Heart left ventricle (tissue), 16 donors: ENCODE data around the gene SCNN1G. TPM values are rescaled to one million over a fixed set of nuclear protein-coding genes. Genes with fewer than 3 reads are reported as not detected.

Experiments
- ATAC-seq, 4 donors: fragments of 200-7000 bp; cut with Tn5 transposase; one replicate each; pipeline ENCODE4 v1.9.1; 2020 to 2022; ENCODE audit warnings: moderate library complexity in 4 of 4, mild to moderate bottlenecking in 3 of 4, moderate number of reproducible peaks in 1 of 4
- DNase-seq, 5 donors: peaks; one replicate each; pipeline ENCODE4 v3.0.0-alpha.2; 2020
- H3K27ac ChIP-seq, 12 donors: fragments of 200-600 bp; sonication (generic) in 4 of 12; one replicate each; pipeline versions ENCODE4 v1.5.0 to v1.8.0; 2016 to 2022; ENCODE audit warnings: mild to moderate bottlenecking in 2 of 12
- H3K27me3 ChIP-seq, 9 donors: fragments of 200-600 bp; sonication (generic) in 2 of 9; one replicate each; pipeline versions ENCODE4 v1.5.1 to v1.8.0; 2016 to 2022; ENCODE audit warnings: mild to moderate bottlenecking in 3 of 9
- H3K36me3 ChIP-seq, 9 donors: fragments of 200-600 bp; sonication (generic) in 2 of 9; one replicate each; pipeline versions ENCODE4 v1.5.0 to v1.8.0; 2018 to 2022; ENCODE audit warnings: mild to moderate bottlenecking in 2 of 9
- H3K4me1 ChIP-seq, 12 donors: fragments of 200-600 bp; sonication (generic) in 4 of 12; one replicate each; pipeline versions ENCODE4 v1.5.0 to v1.8.0; 2016 to 2022; ENCODE audit warnings: mild to moderate bottlenecking in 3 of 12
- H3K4me3 ChIP-seq, 12 donors: fragments of 200-600 bp; sonication (generic) in 4 of 12; one replicate each; pipeline versions ENCODE4 v1.5.0 to v1.8.0; 2017 to 2022; ENCODE audit warnings: mild to moderate bottlenecking in 9 of 12, moderate library complexity in 4 of 12
- H3K9me3 ChIP-seq, 12 donors: fragments of 200-600 bp; sonication (generic) in 4 of 12; one replicate each; pipeline versions ENCODE4 v1.5.0 to v1.8.0; 2016 to 2022; ENCODE audit warnings: mild to moderate bottlenecking in 1 of 12
- CTCF ChIP-seq, 12 donors: fragments of 200-600 bp; sonication (generic) in 4 of 12; IDR thresholded peaks; one replicate each; pipeline versions ENCODE4 v1.5.0 to v1.8.0; 2018 to 2022; ENCODE audit warnings: antibody characterized with exemption in 12 of 12, mild to moderate bottlenecking in 5 of 12
- POLR2A ChIP-seq, 2 donors: fragments of 450-650 bp; IDR thresholded peaks; one replicate each; pipeline ENCODE4 v1.6.1; 2017; ENCODE audit warnings: antibody characterized with exemption in 2 of 2, mild to moderate bottlenecking in 2 of 2, moderate library complexity in 2 of 2
- WGBS, 4 donors: extraction: QIAGEN DNeasy Blood & Tissue Kit in 2 of 4; methylation state at CpG; one replicate each; pipeline versions ENCODE4 v1.1.5 to v1.1.7; 2013 to 2018; 5-methylcytosine and 5-hydroxymethylcytosine counted together
- intact Hi-C, 10 donors: fragments of 100-400 bp; cut with DNase I; formaldehyde crosslinking; loops; one replicate each; pipeline versions ENCODE4 v1.11.1 to v1.14.2; 2022
- polyA plus RNA-seq, 2 donors: library from polyadenylated mRNA; stranded (reverse); fragments of 200-250 nt; gene quantifications; one replicate each; pipeline ENCODE4 v1.2.3, GENCODE V29; 2013
- total RNA-seq, 9 donors: library from RNA; depleted of rRNA in 2 of 9; stranded (reverse); fragments of >200 nt in 2 of 9; fragmentation: NEBNext Ultra II Directional in 3 of 9; extraction: Animal tissue kit (Norgen Biotek cat#: 25700) in 3 of 9; gene quantifications; one replicate each; pipeline versions ENCODE4 v1.1.0 to v1.2.4, GENCODE V29; 2016 to 2023
- donor health status: ischemic (EF 13 %, LVEDD 7.1; RV severe dilation, severe dysfunction).
- donor health status: healthy with polysubstance abuse.
- donor health status: DM: no; HTN: yes; CAD: no.
- donor health status: DM: no; HTN: no; CAD: no.
- donor health status: ischemic (EF 25% LVEDD 6.9; RV normal size, moderate dysfunction).
- donor health status: ischemic (EF 25% LVEDD 5.7; RV mildly dilated, moderate dysfunction).
- donor health status: healthy.
- donor health status: DM: yes; HTN: yes; CAD: no.
- donor health status: ischemic (EF 35%, LVEDD 5.7; RV mildly dilated, moderate dysfunction).
- donor health status: nonischemic (EF 11% LVEDD 7.7; RV severe dilation, severe dysfunction).
- donor health status: DM: yes; HTN: yes; CAD: no.
- donor health status: PGD.
- donor health status: ischemic (EF 29% LVEDD 5.4; RV normal size, mild dysfunction).
- donor health status: nonischemic (EF 23%, LVEDD 6.1; RV moderate dilation, normal function).

The SCNN1G gene
- total and polyA plus RNA-seq, 11 donors, result 0.03 to 0.20 (median 0.12) TPM; not detected in 7

GRCh38 chr16:23225634-23226033 is 43.1 kb downstream of the SCNN1G start:
- Histone ChIP-seq H3K9me3 (no peaks in the 10 kb centered on the region), H3K4me3 (no peak overlapping the region), H3K27ac (no peak overlapping the region), H3K36me3 (no peaks in the 10 kb centered on the region), H3K4me1 (no peaks in the 10 kb centered on the region), H3K27me3 (no peaks in the 10 kb centered on the region)
- ATAC-seq (no peak), DNase-seq (no peak)
- intact Hi-C loops, result no loop called here
- TF ChIP-seq CTCF (IDR thresholded peaks at IDR 0.05) (no peak), POLR2A (IDR thresholded peaks at IDR 0.05) (no peak)

GRCh38 chr16:23227529-23227928 is 45.0 kb downstream of the SCNN1G start:
- intact Hi-C loops, result no loop called here
- WGBS, 4 donors, result 55 to 72% (median 59%) methylated on average over 4 of the region's 4 CpGs
- no peak for DNase-seq
- no peak for ATAC-seq
- Histone ChIP-seq H3K36me3 (no peaks in the 10 kb centered on the region), H3K27ac (no peak overlapping the region), H3K4me1 (no peaks in the 10 kb centered on the region), H3K9me3 (no peaks in the 10 kb centered on the region), H3K4me3 (no peak overlapping the region), H3K27me3 (no peaks in the 10 kb centered on the region)
- TF ChIP-seq POLR2A (IDR thresholded peaks at IDR 0.05) (no peak), CTCF (IDR thresholded peaks at IDR 0.05) (no peak)

- no peak for TF ChIP-seq CTCF (IDR thresholded peaks at IDR 0.05)
- no peak for TF ChIP-seq POLR2A (IDR thresholded peaks at IDR 0.05)
- H3K4me1 ChIP-seq, result no peaks in the 10 kb centered on the region
- H3K9me3 ChIP-seq, result no peaks in the 10 kb centered on the region
- intact Hi-C loops, result no loop called here
- no peaks in the 10 kb centered on the region for H3K27me3 ChIP-seq
- ATAC-seq, result no peak
- no peak overlapping the region for H3K27ac ChIP-seq
- 82 to 93% (median 90%) methylated on average over 4 of the region's 4 CpGs for WGBS, 4 donors
- no peak for DNase-seq
- H3K36me3 ChIP-seq, result no peaks in the 10 kb centered on the region
- no peak overlapping the region for H3K4me3 ChIP-seq
Measured at GRCh38 chr16:23229714-23230113, 47.2 kb downstream of the SCNN1G start.

GRCh38 chr16:23232806-23233205 is 50.3 kb downstream of the SCNN1G start:
- no peak for ATAC-seq
- WGBS, 4 donors, result 41 to 54% (median 43%) methylated on average over 2 of the region's 2 CpGs
- Histone ChIP-seq H3K27ac (no peak overlapping the region), H3K4me3 (no peak overlapping the region), H3K27me3 (no peaks in the 10 kb centered on the region), H3K36me3 (no peaks in the 10 kb centered on the region), H3K4me1 (no peaks in the 10 kb centered on the region), H3K9me3 (no peaks in the 10 kb centered on the region)
- TF ChIP-seq CTCF (IDR thresholded peaks at IDR 0.05) (no peak), POLR2A (IDR thresholded peaks at IDR 0.05) (no peak)
- no peak for DNase-seq
- intact Hi-C loops, result no loop called here
